ENCODE results near the gene ZNF81.

GRCh38 chrX:47915886-47916493, 79.3 kb downstream of the ZNF81 start:
- TF ChIP-seq, protein P1, sequence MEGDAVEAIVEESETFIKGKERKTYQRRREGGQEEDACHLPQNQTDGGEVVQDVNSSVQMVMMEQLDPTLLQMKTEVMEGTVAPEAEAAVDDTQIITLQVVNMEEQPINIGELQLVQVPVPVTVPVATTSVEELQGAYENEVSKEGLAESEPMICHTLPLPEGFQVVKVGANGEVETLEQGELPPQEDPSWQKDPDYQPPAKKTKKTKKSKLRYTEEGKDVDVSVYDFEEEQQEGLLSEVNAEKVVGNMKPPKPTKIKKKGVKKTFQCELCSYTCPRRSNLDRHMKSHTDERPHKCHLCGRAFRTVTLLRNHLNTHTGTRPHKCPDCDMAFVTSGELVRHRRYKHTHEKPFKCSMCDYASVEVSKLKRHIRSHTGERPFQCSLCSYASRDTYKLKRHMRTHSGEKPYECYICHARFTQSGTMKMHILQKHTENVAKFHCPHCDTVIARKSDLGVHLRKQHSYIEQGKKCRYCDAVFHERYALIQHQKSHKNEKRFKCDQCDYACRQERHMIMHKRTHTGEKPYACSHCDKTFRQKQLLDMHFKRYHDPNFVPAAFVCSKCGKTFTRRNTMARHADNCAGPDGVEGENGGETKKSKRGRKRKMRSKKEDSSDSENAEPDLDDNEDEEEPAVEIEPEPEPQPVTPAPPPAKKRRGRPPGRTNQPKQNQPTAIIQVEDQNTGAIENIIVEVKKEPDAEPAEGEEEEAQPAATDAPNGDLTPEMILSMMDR (IDR thresholded peaks at IDR 0.05 in 4 of 5, conservative IDR thresholded peaks at IDR 0.05 in 1 of 5): no peak
- TF ChIP-seq POLR2A (IDR thresholded peaks at IDR 0.05): no peak

Measured in gastrocnemius medialis (tissue), 4 donors.